Fibroblast of lung (primary cell): Measurements from ENCODE around the gene DNAH17. TPM values are rescaled to one million over a fixed set of nuclear protein-coding genes. Genes with fewer than 3 reads are reported as not detected.

ENCODE experiments used
- DNase-seq, 2 donors: peaks; one replicate each; pipeline versions ENCODE4 v3.0.0 to v3.0.0-alpha.2; 2010; ENCODE audit warnings: low read depth in 2 of 2
- H2AFZ ChIP-seq: 2 replicates; pipeline ENCODE4 v1.5.1; 2012; ENCODE audit warnings: low read length, control low read depth, inconsistent platforms
- H3K27ac ChIP-seq: 2 replicates; pipeline ENCODE4 v1.5.1; 2011; ENCODE audit warnings: low read length, control low read depth; ENCODE audit not compliant: insufficient read depth
- H3K27me3 ChIP-seq: 2 replicates; pipeline ENCODE4 v1.5.1; 2011; ENCODE audit warnings: mild to moderate bottlenecking, low read length; ENCODE audit not compliant: control insufficient read depth, insufficient read depth
- H3K36me3 ChIP-seq: 2 replicates; pipeline ENCODE4 v1.5.1; 2011; ENCODE audit warnings: low read length; ENCODE audit not compliant: control insufficient read depth, insufficient read depth
- H3K4me1 ChIP-seq: 2 replicates; pipeline ENCODE4 v1.5.1; 2011; ENCODE audit warnings: low read length; ENCODE audit not compliant: control insufficient read depth, insufficient read depth; ENCODE audit errors: extremely low read depth
- H3K4me2 ChIP-seq: 2 replicates; pipeline ENCODE4 v1.5.1; 2011; ENCODE audit warnings: low read length, control low read depth; ENCODE audit not compliant: insufficient read depth; ENCODE audit errors: extremely low read depth
- H3K4me3 ChIP-seq, 4 experiments: fragments of 200-600 bp in 1 of 4; sonication (generic) in 1 of 4; replicated peaks in 1 of 4; 2 replicates each; pipeline ENCODE4 v1.5.1; 2011 to 2016; ENCODE audit warnings: low read length in 4 of 4, low read depth in 3 of 4, mild to moderate bottlenecking in 3 of 4, control low read depth in 2 of 4, inconsistent platforms in 1 of 4, mixed read lengths in 1 of 4; ENCODE audit not compliant: insufficient read depth in 1 of 4; ENCODE audit errors: control extremely low read depth in 1 of 4
- H3K79me2 ChIP-seq: 2 replicates; pipeline ENCODE4 v1.5.1; 2012; ENCODE audit warnings: mild to moderate bottlenecking, low read length, inconsistent platforms; ENCODE audit not compliant: control insufficient read depth, insufficient read depth
- H3K9ac ChIP-seq: 2 replicates; pipeline ENCODE4 v1.5.1; 2011; ENCODE audit warnings: mild to moderate bottlenecking, low read length, control low read depth; ENCODE audit not compliant: insufficient read depth
- H3K9me3 ChIP-seq: 2 replicates; pipeline ENCODE4 v1.5.1; 2012; ENCODE audit warnings: low read depth, low read length; ENCODE audit not compliant: control insufficient read depth, insufficient read depth
- H4K20me1 ChIP-seq: 2 replicates; pipeline ENCODE4 v1.5.1; 2011; ENCODE audit warnings: low read length; ENCODE audit not compliant: control insufficient read depth, insufficient read depth; ENCODE audit errors: extremely low read depth
- EZH2 ChIP-seq: IDR thresholded peaks from 2 replicates; pipeline ENCODE4 v1.5.1; 2012; ENCODE audit warnings: low read length, control low read depth, mild to moderate bottlenecking; ENCODE audit errors: missing control alignments
- polyA plus RNA-seq, 2 donors: library from polyadenylated mRNA; depleted of rRNA in 1 of 2; stranded (reverse) in 1 of 2; unstranded in 1 of 2; fragments of >200 nt; gene quantifications; 2 replicates each; pipeline ENCODE4 v1.2.1, GENCODE V29; 2011 to 2012; ENCODE audit warnings: missing spikeins in 1 of 2
- total RNA-seq: library from RNA; depleted of rRNA; stranded (reverse); fragments of >200 nt; gene quantifications from 2 replicates; pipeline ENCODE4 v1.2.1, GENCODE V29; 2014
- TF ChIP-seq, protein P1 (sequence below), 2 donors: IDR thresholded peaks in 1 of 2; conservative IDR thresholded peaks in 1 of 2; 1 replicate in 1 of 2; 2 replicates in 1 of 2; pipeline ENCODE4 v1.5.1; 2011 to 2012; ENCODE audit warnings: low read length in 2 of 2, control low read depth in 1 of 2, inconsistent platforms in 1 of 2, low read depth in 1 of 2, mild to moderate bottlenecking in 1 of 2

DNAH17 gene
- total and polyA plus RNA-seq, 2 donors (not counting 1 experiment from before 2014, with no cell fraction given), result not detected

DNA sequence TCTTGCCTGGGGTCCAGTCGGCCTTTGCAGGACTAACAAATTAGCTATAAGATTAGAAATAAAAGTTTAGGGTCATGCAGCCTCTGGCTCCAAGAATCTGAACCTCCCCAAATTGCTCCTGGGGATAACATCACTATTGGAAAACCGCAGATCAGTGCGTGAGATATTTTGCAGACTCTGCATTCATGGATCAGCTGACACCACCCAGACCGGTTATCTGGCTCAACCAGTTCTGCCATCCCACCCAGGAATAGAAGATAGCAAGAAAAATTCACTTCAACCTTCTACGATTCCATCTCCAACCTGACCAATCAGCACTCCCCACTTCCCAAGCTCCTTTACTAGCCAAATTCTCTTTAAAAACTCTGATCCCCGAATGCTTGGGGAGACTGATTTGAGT lies 203.0 kb downstream of the DNAH17 start:
- Histone ChIP-seq H3K27me3 (no peaks in the 10 kb centered on the region), H3K4me2 (no peak overlapping the region), H3K27ac (peak overlapping the region; percentile 99), H3K4me1 (peaks cover 32% of the 10 kb centered on the region), H3K36me3 (no peaks in the 10 kb centered on the region), H2AFZ (no peak overlapping the region), H4K20me1 (no peaks in the 10 kb centered on the region), H3K9me3 (no peaks in the 10 kb centered on the region), H3K4me3 (no peak overlapping the region), H3K9ac (peak overlapping the region; percentile 46), H3K79me2 (peaks cover 5% of the 10 kb centered on the region)
- TF ChIP-seq, protein P1, sequence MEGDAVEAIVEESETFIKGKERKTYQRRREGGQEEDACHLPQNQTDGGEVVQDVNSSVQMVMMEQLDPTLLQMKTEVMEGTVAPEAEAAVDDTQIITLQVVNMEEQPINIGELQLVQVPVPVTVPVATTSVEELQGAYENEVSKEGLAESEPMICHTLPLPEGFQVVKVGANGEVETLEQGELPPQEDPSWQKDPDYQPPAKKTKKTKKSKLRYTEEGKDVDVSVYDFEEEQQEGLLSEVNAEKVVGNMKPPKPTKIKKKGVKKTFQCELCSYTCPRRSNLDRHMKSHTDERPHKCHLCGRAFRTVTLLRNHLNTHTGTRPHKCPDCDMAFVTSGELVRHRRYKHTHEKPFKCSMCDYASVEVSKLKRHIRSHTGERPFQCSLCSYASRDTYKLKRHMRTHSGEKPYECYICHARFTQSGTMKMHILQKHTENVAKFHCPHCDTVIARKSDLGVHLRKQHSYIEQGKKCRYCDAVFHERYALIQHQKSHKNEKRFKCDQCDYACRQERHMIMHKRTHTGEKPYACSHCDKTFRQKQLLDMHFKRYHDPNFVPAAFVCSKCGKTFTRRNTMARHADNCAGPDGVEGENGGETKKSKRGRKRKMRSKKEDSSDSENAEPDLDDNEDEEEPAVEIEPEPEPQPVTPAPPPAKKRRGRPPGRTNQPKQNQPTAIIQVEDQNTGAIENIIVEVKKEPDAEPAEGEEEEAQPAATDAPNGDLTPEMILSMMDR (conservative IDR thresholded peaks at IDR 0.05 in 1 of 2, IDR thresholded peaks at IDR 0.05 in 1 of 2; ENCODE audit: low read depth in 1 of 2, low read length in 2 of 2), result no peak
- no peak for TF ChIP-seq EZH2
- DNase-seq, result no peak

Other genes with a start within 250 kb of the DNAH17 start
- gene SOCS3, start 217.3 kb downstream of the DNAH17 start, total RNA-seq, result 163 and 185 TPM in 2 replicates
- 52.6 and 87.8 TPM in 2 replicates for gene SOCS3, start 217.3 kb downstream of the DNAH17 start, polyA plus RNA-seq
- 29.8 and 34.5 TPM in 2 replicates for gene PGS1, start 198.7 kb downstream of the DNAH17 start, total RNA-seq
- gene PGS1, start 198.7 kb downstream of the DNAH17 start, polyA plus RNA-seq, result 21.7 and 22.4 TPM in 2 replicates
- gene CYTH1, start 204.9 kb upstream of the DNAH17 start, total RNA-seq, result 6.7 and 9.9 TPM in 2 replicates
- gene CYTH1, start 204.9 kb upstream of the DNAH17 start, polyA plus RNA-seq, result 8.9 and 11.3 TPM in 2 replicates